ENCODE measurements around the gene TYK2. TPM values are rescaled to one million over a fixed set of nuclear protein-coding genes. Genes with fewer than 3 reads are reported as not detected.

TYK2 gene
- total RNA-seq, 4 donors from 2014 or later, result 22.0 to 112 (median 67.8) TPM

DNA sequence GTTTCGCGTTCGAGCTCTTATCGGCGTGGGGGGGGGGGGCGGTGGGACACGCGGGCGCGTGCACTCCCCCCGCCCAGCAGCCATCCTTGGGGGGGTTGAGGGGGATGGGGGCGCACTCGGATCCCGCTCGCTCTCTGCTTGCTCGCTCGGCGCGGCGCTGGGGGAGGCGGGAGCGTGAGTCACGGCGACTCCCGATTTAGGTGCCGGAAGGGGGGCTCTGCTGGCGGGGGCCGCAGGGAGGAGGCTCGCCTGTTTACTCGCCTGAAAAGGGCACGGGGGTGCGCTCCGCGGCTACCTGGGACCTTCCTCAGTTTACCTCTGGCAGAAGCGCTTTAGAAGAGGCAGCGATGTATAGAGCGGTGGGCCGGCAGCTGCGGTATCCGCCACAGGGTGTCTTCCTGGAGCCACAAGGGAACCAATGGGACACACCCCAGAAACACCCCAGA is 38.9 kb upstream of the TYK2 start:
- Histone ChIP-seq H3K27me3 (peaks cover 33 to 45% of the 10 kb centered on the region in 2 donors), H3K9me3 (no peaks in the 10 kb centered on the region), H3K27ac (no peak overlapping the region), H3K4me3 (no peak overlapping the region), H3K4me1 (peaks cover 0 to 35% of the 10 kb centered on the region in 2 donors), H3K36me3 (no peaks in the 10 kb centered on the region)
- intact Hi-C loops (cut with DNase I; ENCODE audit: low total_unique reads), result no loop called here
- no peak for DNase-seq
- no peak for TF ChIP-seq POLR2A (IDR thresholded peaks at IDR 0.05)
- TF ChIP-seq, protein P1, sequence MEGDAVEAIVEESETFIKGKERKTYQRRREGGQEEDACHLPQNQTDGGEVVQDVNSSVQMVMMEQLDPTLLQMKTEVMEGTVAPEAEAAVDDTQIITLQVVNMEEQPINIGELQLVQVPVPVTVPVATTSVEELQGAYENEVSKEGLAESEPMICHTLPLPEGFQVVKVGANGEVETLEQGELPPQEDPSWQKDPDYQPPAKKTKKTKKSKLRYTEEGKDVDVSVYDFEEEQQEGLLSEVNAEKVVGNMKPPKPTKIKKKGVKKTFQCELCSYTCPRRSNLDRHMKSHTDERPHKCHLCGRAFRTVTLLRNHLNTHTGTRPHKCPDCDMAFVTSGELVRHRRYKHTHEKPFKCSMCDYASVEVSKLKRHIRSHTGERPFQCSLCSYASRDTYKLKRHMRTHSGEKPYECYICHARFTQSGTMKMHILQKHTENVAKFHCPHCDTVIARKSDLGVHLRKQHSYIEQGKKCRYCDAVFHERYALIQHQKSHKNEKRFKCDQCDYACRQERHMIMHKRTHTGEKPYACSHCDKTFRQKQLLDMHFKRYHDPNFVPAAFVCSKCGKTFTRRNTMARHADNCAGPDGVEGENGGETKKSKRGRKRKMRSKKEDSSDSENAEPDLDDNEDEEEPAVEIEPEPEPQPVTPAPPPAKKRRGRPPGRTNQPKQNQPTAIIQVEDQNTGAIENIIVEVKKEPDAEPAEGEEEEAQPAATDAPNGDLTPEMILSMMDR (IDR thresholded peaks at IDR 0.05), result no peak

GRCh38 chr19:10418485-10419199 is 38.3 kb upstream of the TYK2 start:
- H3K4me1 ChIP-seq, result peaks cover 0 to 32% of the 10 kb centered on the region in 2 donors
- DNase-seq, result no peak
- H3K36me3 ChIP-seq, result no peaks in the 10 kb centered on the region
- H3K27ac ChIP-seq, result no peak overlapping the region
- H3K9me3 ChIP-seq, result no peaks in the 10 kb centered on the region
- H3K27me3 ChIP-seq, result peaks cover 33 to 39% of the 10 kb centered on the region in 2 donors
- no peak overlapping the region for H3K4me3 ChIP-seq
- TF ChIP-seq, protein P1 (IDR thresholded peaks at IDR 0.05), result no peak
- no peak for TF ChIP-seq POLR2A (IDR thresholded peaks at IDR 0.05)
- intact Hi-C loops (cut with DNase I; ENCODE audit: low total_unique reads), result no loop called here

- Histone ChIP-seq H3K4me3 (no peak overlapping the region), H3K9me3 (no peaks in the 10 kb centered on the region), H3K36me3 (no peaks in the 10 kb centered on the region), H3K4me1 (peaks cover 0 to 32% of the 10 kb centered on the region in 2 donors), H3K27ac (no peak overlapping the region), H3K27me3 (peaks cover 33 to 34% of the 10 kb centered on the region in 2 donors)
- intact Hi-C loops (cut with DNase I; ENCODE audit: low total_unique reads), result no loop called here
- TF ChIP-seq POLR2A (IDR thresholded peaks at IDR 0.05), result no peak
- TF ChIP-seq, protein P1 (IDR thresholded peaks at IDR 0.05), result no peak
- DNase-seq, result no peak
Measured at GRCh38 chr19:10418235-10418484, 37.8 kb upstream of the TYK2 start.

GRCh38 chr19:10417541-10418234 is 37.3 kb upstream of the TYK2 start:
- no peak overlapping the region for H3K27ac ChIP-seq
- H3K4me3 ChIP-seq, result no peak overlapping the region
- H3K27me3 ChIP-seq, result peaks cover 31 to 33% of the 10 kb centered on the region in 2 donors
- H3K9me3 ChIP-seq, result no peaks in the 10 kb centered on the region
- intact Hi-C loops (cut with DNase I; ENCODE audit: low total_unique reads), result no loop called here
- H3K36me3 ChIP-seq, result no peaks in the 10 kb centered on the region
- peaks cover 0 to 32% of the 10 kb centered on the region in 2 donors for H3K4me1 ChIP-seq
- no peak for DNase-seq
- TF ChIP-seq POLR2A (IDR thresholded peaks at IDR 0.05), result no peak
- TF ChIP-seq, protein P1 (IDR thresholded peaks at IDR 0.05), result no peak
